Mucosa of stomach (tissue), 1 donor: ENCODE data around the gene MED16.
"Not testable (repeated sequence)": the region's sequence is repeated elsewhere in the genome, so short reads cannot be mapped to it uniquely, and the experiment has no call there.

Source experiments
- H3K27me3 ChIP-seq: one replicate; pipeline ENCODE4 v1.7.0; 2013; ENCODE audit warnings: mild to moderate bottlenecking, low read length; ENCODE audit not compliant: control insufficient read depth, insufficient read depth
- H3K36me3 ChIP-seq: one replicate; pipeline ENCODE4 v1.7.0; 2013; ENCODE audit warnings: low read length; ENCODE audit not compliant: control insufficient read depth, insufficient read depth
- H3K4me1 ChIP-seq: one replicate; pipeline ENCODE4 v1.7.0; 2013; ENCODE audit warnings: mild to moderate bottlenecking, low read length; ENCODE audit not compliant: control insufficient read depth, insufficient read depth
- H3K4me3 ChIP-seq: one replicate; pipeline ENCODE4 v1.7.0; 2013; ENCODE audit warnings: low read length
- H3K9ac ChIP-seq: one replicate; pipeline ENCODE4 v1.7.0; 2013; ENCODE audit warnings: mild to moderate bottlenecking, low read length, moderate library complexity
- H3K9me3 ChIP-seq: one replicate; pipeline ENCODE4 v1.7.0; 2013; ENCODE audit warnings: mild to moderate bottlenecking, low read length, moderate library complexity; ENCODE audit not compliant: control insufficient read depth
- donor health status: Pancreatic carcinoma.

Gene MED16

DNA sequence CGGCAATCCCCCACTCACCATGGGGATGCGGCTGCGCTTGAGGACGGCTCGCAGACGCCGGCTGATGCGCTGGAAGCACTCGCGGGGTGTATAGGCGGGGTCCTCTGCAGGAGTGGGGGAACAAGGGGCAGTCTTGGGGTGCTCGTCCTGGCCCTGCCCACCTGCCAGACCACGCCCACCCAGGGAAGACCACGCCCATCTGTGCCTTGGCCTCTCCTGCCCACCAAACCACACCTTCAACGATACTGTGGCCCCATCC is 7.0 kb upstream of the MED16 start:
- peaks cover 9% of the 10 kb centered on the region for H3K4me1 ChIP-seq
- no peak overlapping the region for H3K4me3 ChIP-seq
- no peaks in the 10 kb centered on the region for H3K27me3 ChIP-seq
- no peak overlapping the region for H3K9ac ChIP-seq
- no peaks in the 10 kb centered on the region for H3K9me3 ChIP-seq
- no peaks in the 10 kb centered on the region for H3K36me3 ChIP-seq

DNA sequence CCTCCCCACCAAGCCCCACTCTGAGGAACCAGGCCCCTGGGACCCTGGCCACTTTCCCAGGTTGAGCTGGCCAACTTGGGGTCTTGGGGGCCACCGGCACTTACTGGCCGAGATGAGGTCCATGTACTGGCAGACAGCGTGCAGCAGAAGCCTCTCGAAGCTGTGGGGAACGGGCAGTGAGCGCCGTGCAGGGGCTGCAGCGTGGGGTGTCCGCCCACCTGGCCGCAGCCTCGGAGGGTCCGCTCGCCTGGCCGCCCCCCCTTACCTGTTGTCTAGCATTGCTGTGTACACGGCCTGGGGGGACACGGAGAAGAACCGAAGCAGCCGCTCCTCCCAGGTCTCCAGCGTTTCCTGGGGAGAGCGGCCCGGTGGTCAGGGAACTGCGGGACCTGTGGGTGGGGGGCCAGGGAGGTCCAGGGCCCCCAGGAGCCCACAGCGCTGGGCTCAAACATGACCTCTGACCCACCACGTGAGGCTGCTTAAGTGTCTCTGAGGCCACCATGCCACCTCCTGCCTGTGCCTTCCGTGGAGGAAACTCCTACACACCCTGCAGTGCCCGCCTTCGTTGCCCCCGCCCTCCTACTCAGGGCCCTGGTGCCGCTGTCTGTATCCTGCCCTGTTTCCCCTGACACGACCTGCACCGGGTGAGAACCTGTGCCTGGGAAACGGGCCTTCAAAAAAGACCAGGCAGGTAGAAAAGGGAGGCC is 6.5 kb upstream of the MED16 start:
- Histone ChIP-seq H3K27me3 (no peaks in the 10 kb centered on the region), H3K9ac (no peak overlapping the region), H3K36me3 (no peaks in the 10 kb centered on the region), H3K9me3 (no peaks in the 10 kb centered on the region), H3K4me1 (peaks cover 9% of the 10 kb centered on the region), H3K4me3 (no peak overlapping the region)

DNA sequence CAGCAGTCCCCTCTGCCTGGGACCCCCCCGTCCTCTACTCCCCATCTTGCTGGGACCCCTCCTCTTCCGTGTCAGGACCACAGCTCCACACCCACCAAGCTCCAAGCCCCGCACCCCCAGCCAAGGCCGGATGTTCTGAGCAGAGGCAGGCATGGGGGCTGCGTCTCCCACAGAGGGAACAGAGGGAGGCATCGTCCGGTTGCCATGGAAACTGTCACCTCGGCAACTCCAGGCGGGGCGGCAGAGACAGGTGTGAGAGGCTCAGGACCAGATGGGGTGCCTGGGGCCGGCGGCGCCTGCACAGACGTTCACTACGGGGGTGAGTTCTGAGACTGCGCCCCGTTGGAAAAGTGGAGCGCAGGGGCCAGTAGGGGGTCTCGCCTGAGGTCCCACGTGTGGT is 5.7 kb upstream of the MED16 start:
- Histone ChIP-seq H3K27me3 (no peaks in the 10 kb centered on the region), H3K9ac (no peak overlapping the region), H3K4me3 (no peak overlapping the region), H3K4me1 (peaks cover 9% of the 10 kb centered on the region), H3K36me3 (no peaks in the 10 kb centered on the region), H3K9me3 (no peaks in the 10 kb centered on the region)

GRCh38 chr19:897442-898039 is 4.6 kb upstream of the MED16 start:
- Histone ChIP-seq H3K4me1 (peaks cover 4% of the 10 kb centered on the region), H3K27me3 (no peaks in the 10 kb centered on the region), H3K9ac (no peak overlapping the region), H3K36me3 (no peaks in the 10 kb centered on the region), H3K9me3 (no peaks in the 10 kb centered on the region), H3K4me3 (no peak overlapping the region)

GRCh38 chr19:896999-897398 is 4.0 kb upstream of the MED16 start:
- no peaks in the 10 kb centered on the region for H3K27me3 ChIP-seq
- no peaks in the 10 kb centered on the region for H3K9me3 ChIP-seq
- peaks cover 4% of the 10 kb centered on the region for H3K4me1 ChIP-seq
- no peak overlapping the region for H3K9ac ChIP-seq
- no peaks in the 10 kb centered on the region for H3K36me3 ChIP-seq
- no peak overlapping the region for H3K4me3 ChIP-seq

GRCh38 chr19:896434-896833 is 3.4 kb upstream of the MED16 start:
- no peak overlapping the region for H3K4me3 ChIP-seq
- H3K9ac ChIP-seq = no peak overlapping the region
- no peaks in the 10 kb centered on the region for H3K27me3 ChIP-seq
- no peaks in the 10 kb centered on the region for H3K36me3 ChIP-seq
- no peaks in the 10 kb centered on the region for H3K9me3 ChIP-seq
- H3K4me1 ChIP-seq = peaks cover 4% of the 10 kb centered on the region

DNA sequence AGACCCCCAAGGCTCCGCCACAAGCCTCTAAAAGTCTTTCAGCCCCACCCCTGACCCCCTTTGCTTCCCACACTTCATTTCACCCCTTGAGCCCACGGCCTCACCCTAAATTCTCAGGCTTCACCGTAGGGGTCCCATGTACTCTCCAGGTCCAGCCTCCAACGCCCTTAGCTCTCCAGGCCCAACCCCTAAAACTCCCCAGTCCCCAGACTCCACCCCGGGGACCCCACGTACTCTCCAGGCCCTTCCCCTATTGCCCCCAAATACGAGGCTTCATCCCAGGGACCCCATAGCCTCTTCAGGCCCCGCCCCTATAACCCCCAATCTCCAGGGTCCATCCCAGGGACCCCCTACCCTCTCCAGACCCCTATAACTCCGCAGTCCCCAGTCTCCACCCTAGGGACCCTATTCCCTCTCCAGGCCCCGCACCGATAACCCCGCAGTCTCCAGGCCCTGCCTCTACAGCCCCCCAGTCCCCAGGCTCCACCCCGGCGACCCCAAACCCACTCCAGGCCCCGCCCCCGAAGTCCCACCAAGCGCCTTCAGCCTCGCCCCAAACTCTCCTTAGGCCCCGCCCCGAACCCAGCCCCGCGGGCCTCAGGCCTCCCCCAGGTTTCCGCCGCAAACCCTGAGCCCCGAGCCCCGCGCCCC is 619 bp downstream of the MED16 start:
- Histone ChIP-seq H3K4me1 (peaks cover 5% of the 10 kb centered on the region), H3K36me3 (no peaks in the 10 kb centered on the region), H3K27me3 (no peaks in the 10 kb centered on the region), H3K9ac (peak overlapping the region; percentile 96), H3K9me3 (no peaks in the 10 kb centered on the region), H3K4me3 (peak overlapping the region; percentile 77)

GRCh38 chr19:891421-892200 is 1.4 kb downstream of the MED16 start:
- not testable (repeated sequence) for H3K36me3 ChIP-seq, H3K4me1 ChIP-seq, H3K9me3 ChIP-seq, H3K27me3 ChIP-seq
- H3K4me3 ChIP-seq = peak overlapping the region; percentile 77
- H3K9ac ChIP-seq = peak overlapping the region; percentile 96

- H3K27me3 ChIP-seq = no peaks in the 10 kb centered on the region
- H3K4me3 ChIP-seq = no peak overlapping the region
- peaks cover 5% of the 10 kb centered on the region for H3K4me1 ChIP-seq
- H3K9ac ChIP-seq = no peak overlapping the region
- no peaks in the 10 kb centered on the region for H3K9me3 ChIP-seq
- no peaks in the 10 kb centered on the region for H3K36me3 ChIP-seq
These were observed 2.2 kb downstream of the MED16 start for GRCh38 chr19:890831-891230.

DNA sequence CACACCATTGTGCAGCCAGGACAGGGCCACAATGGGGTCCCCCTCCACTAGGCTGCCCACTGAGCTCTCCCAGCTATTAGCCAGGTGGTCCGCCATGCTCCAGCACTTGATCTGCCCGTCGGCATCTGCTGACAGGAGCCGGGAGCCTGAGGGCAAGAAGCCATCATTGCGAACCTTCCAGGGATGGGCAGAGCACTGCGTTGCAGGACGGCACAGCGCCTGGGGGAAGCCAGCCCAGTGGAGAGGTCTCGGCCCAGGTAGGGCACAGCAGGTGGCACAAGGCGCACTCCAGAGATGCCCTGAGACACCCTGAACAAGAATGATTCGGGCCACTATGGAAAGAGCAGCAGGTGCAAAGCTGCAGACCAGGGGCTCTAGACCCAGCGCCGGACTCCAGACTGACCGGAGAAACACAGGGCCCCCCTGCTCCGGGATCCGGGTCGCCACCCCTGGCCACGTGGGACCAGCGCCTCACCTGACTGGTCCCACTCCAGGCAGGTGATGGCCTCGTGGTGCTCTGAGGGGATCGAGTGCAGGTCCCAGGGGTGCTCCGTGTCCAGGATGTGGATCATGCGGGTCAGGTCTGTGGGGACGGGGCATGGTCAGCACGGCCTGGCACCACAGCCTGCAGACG is 3.2 kb downstream of the MED16 start:
- H3K4me1 ChIP-seq = peaks cover 5% of the 10 kb centered on the region
- H3K9ac ChIP-seq = no peak overlapping the region
- no peak overlapping the region for H3K4me3 ChIP-seq
- H3K36me3 ChIP-seq = peaks cover 5% of the 10 kb centered on the region
- no peaks in the 10 kb centered on the region for H3K27me3 ChIP-seq
- H3K9me3 ChIP-seq = no peaks in the 10 kb centered on the region

DNA sequence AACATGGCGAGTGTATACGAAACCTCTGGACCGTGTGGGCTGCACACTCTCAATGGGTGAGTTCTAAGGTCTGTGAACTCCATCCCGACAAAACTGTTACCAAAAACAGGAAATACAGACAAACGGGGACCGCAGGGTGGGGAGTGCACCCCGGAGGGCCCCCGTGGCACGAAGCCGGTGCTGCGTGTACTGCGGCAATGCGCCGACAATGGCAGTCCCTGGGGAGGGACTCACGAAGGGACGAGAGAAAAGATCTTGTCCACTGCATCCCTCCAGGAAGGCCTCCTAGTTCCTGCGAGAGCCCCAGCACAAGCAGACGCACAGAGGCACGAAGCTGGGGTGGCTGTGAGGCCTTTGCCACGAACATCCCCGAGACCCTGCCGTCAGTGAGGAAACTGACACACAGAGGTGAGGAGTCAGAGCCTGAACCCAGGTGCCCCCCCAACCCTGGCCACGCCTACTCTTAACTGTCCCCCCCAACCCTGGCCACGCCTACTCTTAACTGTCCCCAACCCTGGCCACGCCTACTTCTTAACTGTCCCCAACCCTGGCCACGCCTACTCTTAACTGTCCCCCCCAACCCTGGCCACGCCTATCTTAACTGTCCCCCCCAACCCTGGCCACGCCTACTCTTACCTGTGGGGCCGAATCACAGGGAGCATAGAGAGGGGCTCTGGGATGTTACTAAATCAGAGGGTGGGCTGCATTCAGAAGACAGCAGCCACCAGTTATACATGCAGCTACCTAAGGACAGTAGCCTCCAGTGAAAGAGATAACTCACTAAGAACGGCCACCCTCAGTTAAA is 4.2 kb downstream of the MED16 start:
- no peaks in the 10 kb centered on the region for H3K27me3 ChIP-seq
- no peak overlapping the region for H3K4me3 ChIP-seq
- H3K9me3 ChIP-seq = no peaks in the 10 kb centered on the region
- peaks cover 5% of the 10 kb centered on the region for H3K4me1 ChIP-seq
- H3K9ac ChIP-seq = no peak overlapping the region
- peaks cover 9% of the 10 kb centered on the region for H3K36me3 ChIP-seq
